GM13977 (cell line): ENCODE data around the gene OR52A1.

Experiments used
- DNase-seq: peaks from one replicate; pipeline ENCODE4 v3.0.0; 2012; ENCODE audit warnings: low spot score
- in situ Hi-C: fragments of 300-500 bp; cut with MboI; formaldehyde crosslinking; loops from one replicate; pipeline ENCODE4 v1.12.0; 2022; ENCODE audit warnings: low sequenced_read_pairs, low pct_unique_long_range_greater_than_20kb, mixed read lengths, inconsistent platforms; ENCODE audit not compliant: unreplicated experiment
- TF ChIP-seq, protein P1 (sequence below): IDR thresholded peaks from 2 replicates; pipeline ENCODE4 v1.5.1; 2012; ENCODE audit warnings: mild to moderate bottlenecking, control low read depth; ENCODE audit not compliant: insufficient read depth; ENCODE audit errors: extremely low read depth, missing control alignments

Gene OR52A1

DNA sequence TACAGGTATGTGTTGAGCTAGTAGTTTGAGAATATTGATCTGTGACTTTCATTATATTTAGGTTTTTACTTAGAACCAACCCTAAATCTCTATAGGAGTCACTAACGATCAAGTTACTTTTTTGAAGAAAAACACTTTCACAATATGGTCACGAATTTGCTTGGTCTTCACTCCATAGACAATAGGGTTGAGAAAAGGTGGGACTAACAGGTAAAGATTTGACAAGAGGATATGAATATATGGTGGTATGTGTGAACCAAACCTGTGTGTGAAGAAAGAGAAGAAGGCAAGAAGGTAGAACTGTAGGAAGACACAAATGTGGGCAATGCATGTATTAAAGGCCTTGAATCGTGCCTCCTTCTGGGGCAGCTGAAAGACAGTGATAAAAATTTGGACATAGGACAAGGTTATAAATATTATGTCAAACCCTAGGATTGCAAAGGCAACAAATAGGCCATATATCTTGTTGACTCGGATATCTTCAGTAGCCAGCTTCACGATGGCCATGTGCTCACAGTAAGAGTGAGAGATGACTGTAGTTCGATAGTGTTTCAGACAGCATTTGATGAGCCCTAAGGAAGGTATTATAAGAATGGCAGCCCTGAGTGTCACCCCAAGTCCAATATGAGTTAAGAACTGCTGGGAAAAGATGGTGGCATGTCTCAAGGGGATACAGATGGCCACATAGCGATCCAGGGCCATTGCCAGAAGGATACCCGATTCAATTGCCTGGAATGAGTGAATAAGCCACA lies 22.8 kb downstream of the OR52A1 start:
- TF ChIP-seq, protein P1, sequence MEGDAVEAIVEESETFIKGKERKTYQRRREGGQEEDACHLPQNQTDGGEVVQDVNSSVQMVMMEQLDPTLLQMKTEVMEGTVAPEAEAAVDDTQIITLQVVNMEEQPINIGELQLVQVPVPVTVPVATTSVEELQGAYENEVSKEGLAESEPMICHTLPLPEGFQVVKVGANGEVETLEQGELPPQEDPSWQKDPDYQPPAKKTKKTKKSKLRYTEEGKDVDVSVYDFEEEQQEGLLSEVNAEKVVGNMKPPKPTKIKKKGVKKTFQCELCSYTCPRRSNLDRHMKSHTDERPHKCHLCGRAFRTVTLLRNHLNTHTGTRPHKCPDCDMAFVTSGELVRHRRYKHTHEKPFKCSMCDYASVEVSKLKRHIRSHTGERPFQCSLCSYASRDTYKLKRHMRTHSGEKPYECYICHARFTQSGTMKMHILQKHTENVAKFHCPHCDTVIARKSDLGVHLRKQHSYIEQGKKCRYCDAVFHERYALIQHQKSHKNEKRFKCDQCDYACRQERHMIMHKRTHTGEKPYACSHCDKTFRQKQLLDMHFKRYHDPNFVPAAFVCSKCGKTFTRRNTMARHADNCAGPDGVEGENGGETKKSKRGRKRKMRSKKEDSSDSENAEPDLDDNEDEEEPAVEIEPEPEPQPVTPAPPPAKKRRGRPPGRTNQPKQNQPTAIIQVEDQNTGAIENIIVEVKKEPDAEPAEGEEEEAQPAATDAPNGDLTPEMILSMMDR, result no peak
- in situ Hi-C loops, result no loop called here
- DNase-seq, result no peak

DNA sequence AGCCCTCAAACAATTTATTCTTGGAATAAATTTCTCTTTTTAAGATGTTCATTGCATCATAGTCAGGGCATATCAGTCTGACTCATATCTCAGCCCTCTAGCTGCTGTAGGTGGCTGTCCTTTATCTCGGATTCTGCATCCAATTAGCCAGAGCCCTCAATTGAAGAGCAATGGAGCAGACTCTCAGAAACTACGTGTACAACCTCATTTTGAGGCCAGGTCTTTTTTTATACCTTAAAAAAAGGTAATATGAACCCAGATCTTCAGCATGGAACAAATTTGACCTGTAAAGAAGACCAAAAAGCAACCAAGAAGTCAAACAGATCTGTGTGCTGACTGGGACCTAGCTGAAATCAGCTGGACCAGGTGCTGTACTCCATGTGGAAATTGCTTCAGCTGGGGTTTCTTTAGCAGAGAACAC lies 25.1 kb downstream of the OR52A1 start:
- in situ Hi-C loops, result no loop called here
- DNase-seq, result no peak
- TF ChIP-seq, protein P1, result no peak

DNA sequence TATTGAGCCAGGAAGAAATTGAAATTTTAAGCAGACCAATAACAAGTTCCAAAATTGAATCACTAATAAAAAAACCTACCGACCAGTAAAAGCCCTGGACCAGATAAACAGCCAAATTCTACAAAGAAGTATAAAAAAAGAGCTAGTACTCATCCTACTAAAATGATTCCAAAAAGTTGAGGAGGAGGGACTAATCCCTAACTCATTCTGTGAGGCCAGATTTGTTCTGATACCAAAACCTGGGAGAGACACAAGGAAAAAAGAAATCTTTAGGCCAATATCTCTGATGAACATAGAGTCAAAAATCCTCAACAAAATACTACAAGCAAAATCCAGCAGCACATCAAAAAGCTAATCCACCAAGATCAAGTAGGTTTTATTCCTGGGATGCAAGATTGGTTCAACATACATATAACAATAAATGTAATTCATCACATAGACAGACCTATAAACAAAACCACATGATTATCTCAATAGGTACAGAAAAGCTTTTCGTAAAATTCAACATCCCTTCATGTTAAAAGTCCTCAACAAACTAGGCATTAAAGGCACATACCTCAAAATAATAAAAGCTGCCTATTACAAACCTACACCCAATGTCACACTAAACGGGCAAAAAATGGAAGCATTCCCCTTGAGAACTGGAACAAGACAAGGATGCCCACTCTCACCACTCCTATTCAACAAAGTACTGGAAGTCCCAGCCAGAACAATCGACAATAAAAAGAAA lies 29.5 kb downstream of the OR52A1 start:
- in situ Hi-C loops, result loop anchor here (25.0 kb wide), 1 partner anchor 262 kb away; the partner anchor contains the start of gene OR51M1
- TF ChIP-seq, protein P1, result no peak
- no peak for DNase-seq

DNA sequence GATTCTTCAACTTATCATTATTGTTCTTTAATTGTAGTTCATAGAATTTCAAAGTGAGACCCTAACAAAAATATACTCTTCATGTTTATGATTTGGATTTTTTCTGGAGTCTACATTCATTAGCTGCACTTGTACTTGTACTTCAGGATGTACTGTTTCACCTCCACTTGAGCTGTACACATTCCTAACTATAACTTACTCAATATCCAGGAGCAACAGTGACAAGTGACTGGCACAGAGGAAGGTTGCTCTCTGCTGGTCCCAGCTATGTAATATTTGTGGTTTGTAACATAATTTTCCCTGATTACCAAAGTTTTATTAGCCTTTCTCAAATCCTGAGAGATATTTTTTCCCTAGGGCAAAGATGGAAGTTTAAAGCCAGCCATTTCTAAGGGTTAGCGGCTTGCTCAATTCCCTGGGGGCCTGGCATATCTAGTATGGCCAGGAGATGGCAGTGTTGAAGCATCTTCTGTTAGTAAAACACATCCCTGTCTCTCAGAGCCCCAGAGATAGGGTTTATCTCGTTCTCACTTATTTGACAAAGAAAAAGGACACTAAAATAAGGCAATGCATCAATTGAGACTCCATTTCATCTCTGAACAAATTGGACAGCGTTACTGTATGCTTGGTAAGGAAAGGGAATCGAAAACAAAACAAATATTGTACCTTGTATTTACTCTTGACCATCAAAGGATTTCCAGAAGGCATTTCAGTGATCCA lies 30.6 kb downstream of the OR52A1 start:
- peak; percentile 23 for DNase-seq
- in situ Hi-C loops, result loop anchor here (25.0 kb wide), 1 partner anchor 263 kb away; the partner anchor contains the start of gene OR51M1
- TF ChIP-seq, protein P1, result peak; percentile 76

DNA sequence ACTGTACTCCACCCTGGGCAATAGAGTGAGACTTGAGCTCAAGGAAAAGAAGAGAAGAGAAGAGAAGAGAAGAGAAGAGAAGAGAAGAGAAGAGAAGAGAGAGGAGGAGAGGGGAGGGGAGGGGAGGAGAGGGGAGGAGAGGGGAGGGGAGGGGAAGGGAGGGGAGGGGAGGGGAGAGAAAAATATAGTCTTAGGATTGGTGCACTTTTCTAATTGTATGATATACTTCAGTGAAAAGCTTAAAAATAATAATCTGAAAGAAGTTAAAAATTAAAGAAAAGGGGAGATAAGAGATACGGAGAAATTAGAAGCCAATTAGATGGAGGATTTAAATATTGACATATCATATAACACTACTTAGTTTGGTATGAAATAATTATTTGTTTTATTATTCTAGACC lies 35.7 kb downstream of the OR52A1 start:
- in situ Hi-C loops, result loop anchor here (25.0 kb wide), 1 partner anchor 268 kb away; the partner anchor contains the start of gene OR51M1
- no peak for DNase-seq
- TF ChIP-seq, protein P1, result no peak

DNA sequence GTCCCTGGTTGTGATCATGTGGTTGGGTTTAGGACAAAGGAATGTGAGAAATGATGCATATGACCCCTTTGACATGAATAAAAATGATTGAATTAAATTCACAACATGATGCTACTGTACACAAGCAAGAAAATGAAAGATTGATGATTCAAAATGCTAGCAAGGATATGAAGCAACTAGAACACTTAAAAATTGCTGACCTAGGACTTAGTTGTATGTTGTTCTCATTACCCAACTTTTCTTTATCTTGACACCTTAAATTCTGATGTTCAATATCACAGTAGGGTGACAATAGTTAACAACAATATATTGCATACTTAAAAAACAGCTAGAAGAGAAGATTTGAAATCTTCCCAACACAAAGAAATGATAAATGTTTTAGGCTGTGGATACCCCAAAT lies 37.0 kb downstream of the OR52A1 start:
- DNase-seq, result no peak
- in situ Hi-C loops, result loop anchor here (25.0 kb wide), 1 partner anchor 270 kb away; the partner anchor contains the start of gene OR51M1
- TF ChIP-seq, protein P1, result no peak
